NT2/D1 (cell line): ENCODE measurements around the gene TRIM21.

Experiments
- SUZ12 ChIP-seq: IDR thresholded peaks from 2 replicates; pipeline ENCODE4 v1.6.1; 2011; ENCODE audit not compliant: insufficient read length, insufficient read depth; ENCODE audit errors: extremely low read depth
- YY1 ChIP-seq: IDR thresholded peaks from 2 replicates; pipeline ENCODE4 v1.6.1; 2011; ENCODE audit not compliant: insufficient read length, insufficient read depth

DNA sequence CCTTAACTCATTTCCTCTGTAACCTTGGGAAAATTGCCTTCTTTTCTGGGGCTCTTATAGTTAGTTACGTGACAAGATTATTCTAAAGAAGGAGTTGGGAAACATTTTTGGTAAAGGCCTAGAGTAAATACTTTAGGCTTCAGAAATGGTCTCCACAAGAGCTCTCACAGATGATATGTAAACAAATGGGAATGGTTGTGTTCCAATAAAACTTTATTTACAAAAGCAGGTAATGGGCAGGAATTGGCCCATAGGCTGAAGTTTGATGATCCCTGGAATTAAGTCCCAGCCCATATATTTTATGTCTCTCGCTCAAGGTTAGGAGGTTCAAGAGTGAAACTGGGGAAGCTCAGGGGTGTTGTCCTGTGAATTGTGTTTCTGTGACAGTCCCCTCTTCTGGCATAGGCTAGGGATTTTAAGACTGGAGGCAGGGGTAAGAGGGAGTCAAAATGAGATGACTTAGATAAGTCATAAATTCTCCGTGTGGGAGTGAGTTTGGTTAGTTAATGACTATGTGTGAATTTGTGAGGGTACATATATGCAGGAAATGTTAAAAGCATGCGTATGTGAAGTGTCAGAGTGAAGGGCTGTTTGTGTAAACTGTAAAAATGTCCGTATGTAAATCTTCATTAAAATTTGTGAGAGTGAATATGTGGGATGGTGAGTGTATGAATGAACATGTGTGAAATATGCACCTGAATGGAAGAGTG lies 17.9 kb downstream of the TRIM21 start:
- no peak for TF ChIP-seq YY1
- TF ChIP-seq SUZ12, result no peak
